GM12865 (cell line): ENCODE results near the gene JAGN1.

ENCODE experiments used
- DNase-seq: peaks from one replicate; pipeline ENCODE4 v3.0.0; 2010; ENCODE audit warnings: low read depth
- H3K4me3 ChIP-seq: 2 replicates; pipeline ENCODE4 v1.5.1; 2011; ENCODE audit warnings: mild to moderate bottlenecking, low read depth, low read length, control low read depth
- TF ChIP-seq, protein P1 (sequence below): IDR thresholded peaks from 2 replicates; pipeline ENCODE4 v1.5.1; 2011; ENCODE audit warnings: low read length, control low read depth, low read depth, inconsistent platforms; ENCODE audit not compliant: insufficient read depth; ENCODE audit errors: missing control alignments

JAGN1 gene

DNA sequence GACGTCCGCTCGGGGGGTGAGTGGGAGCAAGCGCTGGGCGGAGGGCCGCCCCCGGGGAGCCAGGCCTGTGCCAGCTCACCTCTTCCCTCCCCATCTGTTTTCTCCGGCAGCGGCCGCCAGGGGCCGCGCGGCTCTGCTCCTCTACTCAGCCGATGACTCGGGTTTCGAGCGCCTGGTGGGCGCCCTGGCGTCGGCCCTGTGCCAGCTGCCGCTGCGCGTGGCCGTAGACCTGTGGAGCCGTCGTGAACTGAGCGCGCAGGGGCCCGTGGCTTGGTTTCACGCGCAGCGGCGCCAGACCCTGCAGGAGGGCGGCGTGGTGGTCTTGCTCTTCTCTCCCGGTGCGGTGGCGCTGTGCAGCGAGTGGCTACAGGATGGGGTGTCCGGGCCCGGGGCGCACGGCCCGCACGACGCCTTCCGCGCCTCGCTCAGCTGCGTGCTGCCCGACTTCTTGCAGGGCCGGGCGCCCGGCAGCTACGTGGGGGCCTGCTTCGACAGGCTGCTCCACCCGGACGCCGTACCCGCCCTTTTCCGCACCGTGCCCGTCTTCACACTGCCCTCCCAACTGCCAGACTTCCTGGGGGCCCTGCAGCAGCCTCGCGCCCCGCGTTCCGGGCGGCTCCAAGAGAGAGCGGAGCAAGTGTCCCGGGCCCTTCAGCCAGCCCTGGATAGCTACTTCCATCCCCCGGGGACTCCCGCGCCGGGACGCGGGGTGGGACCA, 42.6 kb downstream of the JAGN1 start:
- TF ChIP-seq, protein P1, sequence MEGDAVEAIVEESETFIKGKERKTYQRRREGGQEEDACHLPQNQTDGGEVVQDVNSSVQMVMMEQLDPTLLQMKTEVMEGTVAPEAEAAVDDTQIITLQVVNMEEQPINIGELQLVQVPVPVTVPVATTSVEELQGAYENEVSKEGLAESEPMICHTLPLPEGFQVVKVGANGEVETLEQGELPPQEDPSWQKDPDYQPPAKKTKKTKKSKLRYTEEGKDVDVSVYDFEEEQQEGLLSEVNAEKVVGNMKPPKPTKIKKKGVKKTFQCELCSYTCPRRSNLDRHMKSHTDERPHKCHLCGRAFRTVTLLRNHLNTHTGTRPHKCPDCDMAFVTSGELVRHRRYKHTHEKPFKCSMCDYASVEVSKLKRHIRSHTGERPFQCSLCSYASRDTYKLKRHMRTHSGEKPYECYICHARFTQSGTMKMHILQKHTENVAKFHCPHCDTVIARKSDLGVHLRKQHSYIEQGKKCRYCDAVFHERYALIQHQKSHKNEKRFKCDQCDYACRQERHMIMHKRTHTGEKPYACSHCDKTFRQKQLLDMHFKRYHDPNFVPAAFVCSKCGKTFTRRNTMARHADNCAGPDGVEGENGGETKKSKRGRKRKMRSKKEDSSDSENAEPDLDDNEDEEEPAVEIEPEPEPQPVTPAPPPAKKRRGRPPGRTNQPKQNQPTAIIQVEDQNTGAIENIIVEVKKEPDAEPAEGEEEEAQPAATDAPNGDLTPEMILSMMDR: peak; percentile 91
- peak overlapping the region; percentile 86 for H3K4me3 ChIP-seq
- DNase-seq: peak; percentile 91

DNA sequence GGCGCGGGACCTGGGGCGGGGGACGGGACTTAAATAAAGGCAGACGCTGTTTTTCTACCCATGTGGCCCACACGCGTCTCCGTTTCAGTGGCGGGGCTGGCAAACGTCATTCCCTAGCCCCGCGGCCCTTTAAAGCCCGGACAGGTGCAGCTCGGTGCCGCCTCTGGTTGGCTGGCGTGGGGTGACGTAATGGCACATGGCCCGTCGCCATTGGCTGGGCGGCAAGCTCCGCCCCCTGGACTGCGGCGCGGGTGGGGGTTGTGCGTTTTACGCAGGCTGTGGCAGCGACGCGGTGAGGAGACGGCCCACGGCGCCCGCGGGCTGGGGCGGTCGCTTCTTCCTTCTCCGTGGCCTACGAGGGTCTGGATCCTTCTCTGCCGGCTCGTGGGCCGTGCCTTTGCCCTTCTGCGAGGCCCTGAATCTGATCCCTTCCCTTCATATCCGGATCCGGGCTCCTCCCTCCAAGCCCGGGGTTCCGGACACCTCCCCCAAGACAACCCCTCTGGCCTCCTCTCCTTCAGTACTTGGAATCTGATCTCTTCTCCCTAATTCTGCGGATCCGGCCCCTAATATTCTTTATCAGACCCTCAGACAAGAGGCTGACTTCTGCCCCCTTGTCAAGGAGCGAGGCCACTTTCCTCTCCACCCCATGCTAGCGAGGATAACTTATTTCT, 43.3 kb downstream of the JAGN1 start, which contains the start of gene CRELD1:
Gene CRELD1, plus strand, starts transcription at position 274 of the 674 bp plus-strand sequence. CDS start 605 bp downstream, outside the sequence.
- peak within 1 kb of the TSS; percentile 86 for H3K4me3 ChIP-seq
- DNase-seq: peak; percentile 97
- TF ChIP-seq, protein P1: no peak

DNA sequence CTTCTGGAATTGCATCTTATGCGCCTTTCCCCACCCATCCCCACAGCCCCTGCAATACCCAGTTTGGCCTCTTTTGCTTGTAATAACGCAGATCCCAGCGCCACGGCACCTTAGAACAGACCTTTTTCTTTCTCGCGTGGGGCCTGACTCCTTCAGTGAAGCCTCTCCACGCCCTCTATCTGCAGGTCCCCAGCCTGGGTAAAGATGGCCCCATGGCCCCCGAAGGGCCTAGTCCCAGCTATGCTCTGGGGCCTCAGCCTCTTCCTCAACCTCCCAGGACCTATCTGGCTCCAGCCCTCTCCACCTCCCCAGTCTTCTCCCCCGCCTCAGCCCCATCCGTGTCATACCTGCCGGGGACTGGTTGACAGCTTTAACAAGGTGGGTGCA, 43.8 kb downstream of the JAGN1 start:
- peak overlapping the region; percentile 86 for H3K4me3 ChIP-seq
- DNase-seq: peak; percentile 45
- TF ChIP-seq, protein P1: no peak

DNA sequence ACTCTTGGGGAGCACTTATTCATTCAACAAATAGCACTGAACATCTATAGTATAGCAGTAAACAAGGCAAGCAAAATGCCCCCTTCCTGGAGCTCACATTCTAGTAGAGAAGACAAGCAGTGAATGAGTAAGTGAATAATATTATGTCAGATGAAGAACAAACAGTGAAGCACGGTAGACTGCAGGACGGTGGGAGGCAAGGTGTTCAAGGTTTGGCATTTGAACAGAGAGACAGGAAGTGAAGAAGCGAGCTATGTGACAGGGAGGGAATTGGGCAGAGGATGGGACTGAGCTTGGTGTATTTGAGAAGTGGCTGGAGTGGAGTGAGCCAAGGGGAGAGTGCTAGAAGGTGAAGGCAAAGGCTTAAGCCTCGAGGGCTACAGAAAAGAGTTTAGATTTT, 44.6 kb downstream of the JAGN1 start:
- DNase-seq: no peak
- no peak overlapping the region; the same call in 1 of the 2 replicates for H3K4me3 ChIP-seq
- TF ChIP-seq, protein P1: no peak

DNA sequence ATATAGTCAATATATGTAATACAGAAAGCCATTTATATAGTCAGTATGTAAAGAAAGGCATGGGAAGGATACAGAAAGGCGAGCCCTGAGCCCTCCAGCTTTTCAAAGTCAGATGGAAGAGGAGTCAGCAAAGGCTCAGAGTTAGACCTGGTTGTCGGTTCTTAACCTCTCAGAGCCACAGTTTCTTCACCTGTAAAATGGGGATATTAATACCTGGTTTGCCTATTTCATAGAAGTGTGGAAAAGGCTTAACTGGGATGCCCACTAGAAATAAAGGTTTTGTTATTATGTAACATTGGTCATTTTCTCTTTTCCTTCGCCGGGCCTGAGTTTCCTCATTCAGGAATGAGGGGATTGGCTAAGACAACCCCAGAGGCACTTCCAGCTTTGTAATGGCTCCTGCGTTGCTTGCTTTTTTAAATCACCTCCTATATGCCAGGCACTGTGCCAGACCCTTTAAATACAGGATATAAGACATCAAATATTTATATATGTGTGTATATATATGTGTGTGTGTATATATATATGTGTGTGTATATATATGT, 45.6 kb downstream of the JAGN1 start:
- no peak for DNase-seq

DNA sequence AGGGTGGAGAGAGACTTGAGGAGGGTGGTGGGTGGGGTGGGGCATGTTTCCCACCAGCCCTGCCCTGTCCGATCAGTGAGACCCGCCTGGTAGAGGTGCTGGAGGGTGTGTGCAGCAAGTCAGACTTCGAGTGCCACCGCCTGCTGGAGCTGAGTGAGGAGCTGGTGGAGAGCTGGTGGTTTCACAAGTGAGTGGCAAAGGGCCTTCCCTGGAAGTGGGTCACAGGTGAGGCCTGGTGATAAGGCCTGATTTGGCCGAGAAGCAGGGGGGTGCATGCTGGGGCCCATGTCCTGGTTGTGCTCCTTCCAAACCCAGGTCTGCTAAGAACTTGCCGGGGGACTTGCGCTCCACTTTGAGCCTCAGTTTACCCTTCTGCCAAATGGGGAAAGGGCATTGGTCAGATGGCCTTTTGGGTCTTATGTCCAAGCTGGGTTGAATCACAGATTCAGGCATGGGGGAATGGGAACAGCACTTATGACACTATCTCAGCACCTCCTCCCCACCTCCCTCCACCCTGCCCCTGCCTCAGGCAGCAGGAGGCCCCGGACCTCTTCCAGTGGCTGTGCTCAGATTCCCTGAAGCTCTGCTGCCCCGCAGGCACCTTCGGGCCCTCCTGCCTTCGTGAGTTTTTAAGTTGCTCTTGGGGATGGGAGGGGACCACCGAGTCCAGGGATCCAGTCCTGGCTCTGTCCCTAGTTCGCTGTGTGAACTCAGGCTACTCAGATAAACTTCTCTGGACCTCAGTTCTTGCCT, 47.3 kb downstream of the JAGN1 start:
- TF ChIP-seq, protein P1: no peak
- H3K4me3 ChIP-seq: no peak overlapping the region
- no peak for DNase-seq

More for the DNA sequence above, 45.6 kb downstream of the JAGN1 start:
- TF ChIP-seq, protein P1: no peak
- H3K4me3 ChIP-seq: no peak overlapping the region
